ENCODE data around the gene ACTL10.

GRCh38 chr20:33694639-33695012 lies 27.9 kb downstream of the ACTL10 start:
- TF ChIP-seq, protein P1, sequence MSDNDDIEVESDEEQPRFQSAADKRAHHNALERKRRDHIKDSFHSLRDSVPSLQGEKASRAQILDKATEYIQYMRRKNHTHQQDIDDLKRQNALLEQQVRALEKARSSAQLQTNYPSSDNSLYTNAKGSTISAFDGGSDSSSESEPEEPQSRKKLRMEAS (IDR thresholded peaks at IDR 0.05) = no peak
- TF ChIP-seq TEAD4 (IDR thresholded peaks at IDR 0.05) = no peak
- TF ChIP-seq EP300 (IDR thresholded peaks at IDR 0.05; ENCODE audit: borderline replicate concordance) = no peak
- no peak for TF ChIP-seq REST (IDR thresholded peaks at IDR 0.05; ENCODE audit: low read depth)
- TF ChIP-seq FOXM1 (IDR thresholded peaks at IDR 0.05; ENCODE audit: borderline replicate concordance, low read depth) = no peak
- TF ChIP-seq CREB1 (IDR thresholded peaks at IDR 0.05; ENCODE audit: low read depth) = no peak
- no peak for TF ChIP-seq NFIC (IDR thresholded peaks at IDR 0.05)
- TF ChIP-seq CEBPB (IDR thresholded peaks at IDR 0.05) = no peak
- no peak for TF ChIP-seq USF1 (IDR thresholded peaks at IDR 0.05)
- no peak for TF ChIP-seq TAF1 (IDR thresholded peaks at IDR 0.05; ENCODE audit: low read depth)

Data from Ishikawa (cell line).